ENCODE measurements around the gene CD248.

DNA sequence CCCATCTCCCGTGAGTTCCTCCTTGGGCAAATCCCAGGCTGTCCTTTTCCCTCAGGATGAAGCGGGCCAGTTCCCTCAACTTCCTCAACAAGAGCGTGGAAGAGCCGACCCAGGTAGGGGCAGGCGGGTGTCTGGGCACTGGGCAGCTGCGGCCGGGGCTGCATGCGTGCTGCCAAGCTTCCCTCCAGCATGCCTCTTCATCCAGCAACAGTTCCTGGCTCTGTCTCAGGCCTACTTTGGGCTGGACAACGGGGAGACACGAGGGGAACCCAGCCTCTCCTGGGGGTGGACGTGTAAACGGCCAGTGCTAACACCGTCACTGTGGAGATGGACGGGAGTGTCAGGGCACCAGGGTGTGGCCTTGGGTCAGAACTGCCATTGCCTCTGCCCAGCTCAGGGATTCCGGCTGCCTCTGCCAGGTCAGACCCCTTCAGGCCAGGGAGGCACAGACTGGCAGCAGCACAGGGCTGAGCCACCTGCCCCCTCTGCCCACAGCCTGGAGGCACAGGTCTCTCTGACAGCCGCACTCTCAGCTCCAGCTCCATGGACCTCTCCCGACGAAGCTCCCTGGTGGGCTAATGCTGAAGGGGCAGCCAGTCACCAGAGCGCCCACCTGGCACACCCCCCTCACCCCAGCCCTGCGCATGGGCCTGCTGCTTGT, 50.3 kb downstream of the CD248 start:
- TF ChIP-seq, protein P1, sequence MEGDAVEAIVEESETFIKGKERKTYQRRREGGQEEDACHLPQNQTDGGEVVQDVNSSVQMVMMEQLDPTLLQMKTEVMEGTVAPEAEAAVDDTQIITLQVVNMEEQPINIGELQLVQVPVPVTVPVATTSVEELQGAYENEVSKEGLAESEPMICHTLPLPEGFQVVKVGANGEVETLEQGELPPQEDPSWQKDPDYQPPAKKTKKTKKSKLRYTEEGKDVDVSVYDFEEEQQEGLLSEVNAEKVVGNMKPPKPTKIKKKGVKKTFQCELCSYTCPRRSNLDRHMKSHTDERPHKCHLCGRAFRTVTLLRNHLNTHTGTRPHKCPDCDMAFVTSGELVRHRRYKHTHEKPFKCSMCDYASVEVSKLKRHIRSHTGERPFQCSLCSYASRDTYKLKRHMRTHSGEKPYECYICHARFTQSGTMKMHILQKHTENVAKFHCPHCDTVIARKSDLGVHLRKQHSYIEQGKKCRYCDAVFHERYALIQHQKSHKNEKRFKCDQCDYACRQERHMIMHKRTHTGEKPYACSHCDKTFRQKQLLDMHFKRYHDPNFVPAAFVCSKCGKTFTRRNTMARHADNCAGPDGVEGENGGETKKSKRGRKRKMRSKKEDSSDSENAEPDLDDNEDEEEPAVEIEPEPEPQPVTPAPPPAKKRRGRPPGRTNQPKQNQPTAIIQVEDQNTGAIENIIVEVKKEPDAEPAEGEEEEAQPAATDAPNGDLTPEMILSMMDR (IDR thresholded peaks at IDR 0.05), result no peak
- no peak for TF ChIP-seq POLR2AphosphoS5 (IDR thresholded peaks at IDR 0.05; ENCODE audit: low read depth, low read length)

Measured in Panc1 (cell line).